GM13977 (cell line): ENCODE data around the gene MLLT11.

Experiments used
- DNase-seq: peaks from one replicate; pipeline ENCODE4 v3.0.0; 2012; ENCODE audit warnings: low spot score
- CTCF ChIP-seq: IDR thresholded peaks from 2 replicates; pipeline ENCODE4 v1.5.1; 2012; ENCODE audit warnings: mild to moderate bottlenecking, control low read depth; ENCODE audit not compliant: insufficient read depth; ENCODE audit errors: extremely low read depth, missing control alignments
- in situ Hi-C: fragments of 300-500 bp; cut with MboI; formaldehyde crosslinking; loops from one replicate; pipeline ENCODE4 v1.12.0; 2022; ENCODE audit warnings: low sequenced_read_pairs, low pct_unique_long_range_greater_than_20kb, mixed read lengths, inconsistent platforms; ENCODE audit not compliant: unreplicated experiment

MLLT11 gene

GRCh38 chr1:151055581-151055980 lies 4.6 kb upstream of the MLLT11 start:
- DNase-seq = no peak
- TF ChIP-seq CTCF = no peak
- in situ Hi-C loops = no loop called here

GRCh38 chr1:151056149-151056548 lies 4.0 kb upstream of the MLLT11 start:
- in situ Hi-C loops = no loop called here
- no peak for DNase-seq
- no peak for TF ChIP-seq CTCF

GRCh38 chr1:151058692-151059091 lies 1.5 kb upstream of the MLLT11 start:
- no peak for DNase-seq
- in situ Hi-C loops = no loop called here
- no peak for TF ChIP-seq CTCF

GRCh38 chr1:151059109-151060006 lies 839 bp upstream of the MLLT11 start, which contains the start of gene CDC42SE1:
Gene CDC42SE1 (minus strand): TSS chr1:151059622. CDS start chr1:151055730, 3,892 bp downstream.
- peak; percentile 93 for DNase-seq
- in situ Hi-C loops = no loop called here
- TF ChIP-seq CTCF = peak; percentile 68

- TF ChIP-seq CTCF = no peak
- no peak for DNase-seq
- in situ Hi-C loops = no loop called here
Measured at GRCh38 chr1:151060657-151061421, 642 bp downstream of the MLLT11 start.

- DNase-seq = no peak
- in situ Hi-C loops = no loop called here
- TF ChIP-seq CTCF = no peak
Measured at GRCh38 chr1:151061704-151062103, 1.5 kb downstream of the MLLT11 start.
